SK-N-SH (cell line): ENCODE measurements around the gene MVD. TPM values are rescaled to one million over a fixed set of nuclear protein-coding genes. Genes with fewer than 3 reads are reported as not detected.

Experiments used
- CTCF ChIA-PET: fragments of 300-600, 350-600 bp; formaldehyde crosslinking; extraction: SDS; loops from one replicate; lab custom pipeline; 2021; lab: Yijun Ruan, JAX
- POLR2A ChIA-PET: fragments of 350-600 bp; sonication (Branson Sonifier 250); formaldehyde crosslinking; extraction: SDS; loops from one replicate; lab custom pipeline; 2020; ENCODE audit warnings: antibody characterized with exemption, inconsistent platforms; lab: Yijun Ruan, JAX
- DNase-seq: peaks from one replicate; pipeline ENCODE4 v3.0.0; 2012
- H2AFZ ChIP-seq: fragments of 200-600 bp; sonication (generic); 2 replicates; pipeline ENCODE4 v1.8.1; 2016; ENCODE audit warnings: antibody characterized with exemption, mild to moderate bottlenecking, low read depth
- H3F3A ChIP-seq: fragments of 200-600 bp; sonication (generic); replicated peaks from 2 replicates; pipeline ENCODE3; 2016; ENCODE audit warnings: antibody characterized with exemption, mild to moderate bottlenecking; ENCODE audit not compliant: insufficient read depth
- H3K27ac ChIP-seq, 2 experiments: fragments of 200-500 bp in 1 of 2; fragments of 200-600 bp in 1 of 2; sonication (Bioruptor generic) in 1 of 2; sonication (generic), shearing (Covaris generic) in 1 of 2; 2 replicates each; pipeline versions ENCODE4 v1.5.1 to v1.6.1; 2014 to 2016; ENCODE audit warnings: low read depth in 2 of 2, inconsistent platforms in 1 of 2, low read length in 1 of 2, mild to moderate bottlenecking in 1 of 2, mixed read lengths in 1 of 2
- H3K27me3 ChIP-seq: fragments of 200-600 bp; sonication (generic), shearing (Covaris generic); 2 replicates; pipeline ENCODE4 v1.6.1; 2016; ENCODE audit warnings: mixed run types; ENCODE audit not compliant: insufficient read depth
- H3K36me3 ChIP-seq, 2 experiments: fragments of 200-500 bp in 1 of 2; fragments of 200-600 bp in 1 of 2; sonication (Bioruptor generic) in 1 of 2; sonication (generic) in 1 of 2; replicated peaks in 1 of 2; 2 replicates each; pipeline versions ENCODE3 to v1.5.1; 2014 to 2016; ENCODE audit warnings: low read length in 1 of 2, mild to moderate bottlenecking in 1 of 2; ENCODE audit not compliant: insufficient read depth in 2 of 2, control insufficient read depth in 1 of 2
- H3K4me1 ChIP-seq, 2 experiments: fragments of 200-500 bp in 1 of 2; fragments of 200-600 bp in 1 of 2; sonication (Bioruptor generic) in 1 of 2; sonication (generic), shearing (Covaris generic) in 1 of 2; 2 replicates each; pipeline versions ENCODE4 v1.5.1 to v1.6.1; 2014 to 2016; ENCODE audit warnings: low read depth in 1 of 2, low read length in 1 of 2, mixed run types in 1 of 2; ENCODE audit not compliant: insufficient read depth in 2 of 2, control insufficient read depth in 1 of 2
- H3K4me2 ChIP-seq: fragments of 200-600 bp; sonication (generic), shearing (Covaris generic); 2 replicates; pipeline ENCODE4 v1.6.1; 2017; ENCODE audit warnings: mixed run types
- H3K4me3 ChIP-seq, 2 experiments: fragments of 200-500 bp in 1 of 2; fragments of 200-600 bp in 1 of 2; sonication (Bioruptor generic) in 1 of 2; sonication (generic), shearing (Covaris generic) in 1 of 2; 2 replicates each; pipeline versions ENCODE4 v1.5.1 to v1.8.1; 2014 to 2016; ENCODE audit warnings: low read depth in 2 of 2, inconsistent platforms in 1 of 2, low read length in 1 of 2, mild to moderate bottlenecking in 1 of 2, mixed read lengths in 1 of 2, moderate library complexity in 1 of 2
- H3K79me2 ChIP-seq: fragments of 200-600 bp; sonication (generic); 2 replicates; pipeline ENCODE4 v1.8.1; 2017; ENCODE audit warnings: mild to moderate bottlenecking; ENCODE audit not compliant: insufficient read depth
- H3K9ac ChIP-seq: fragments of 200-600 bp; sonication (generic); 2 replicates; pipeline ENCODE4 v1.6.1; 2017; ENCODE audit warnings: mixed run types
- H3K9me2 ChIP-seq: fragments of 200-600 bp; sonication (generic); 2 replicates; pipeline ENCODE4 v1.6.1; 2017; ENCODE audit warnings: mixed run types
- H3K9me3 ChIP-seq: fragments of 200-600 bp; sonication (generic); 2 replicates; pipeline ENCODE4 v1.6.1; 2017; ENCODE audit warnings: mixed run types, mild to moderate bottlenecking, moderate library complexity
- H4K20me1 ChIP-seq: fragments of 200-600 bp; sonication (generic); 2 replicates; pipeline ENCODE4 v1.6.1; 2017; ENCODE audit warnings: mild to moderate bottlenecking, mixed run types; ENCODE audit not compliant: insufficient read depth
- CHD2 ChIP-seq: fragments of 150-350 bp; IDR thresholded peaks from 2 replicates; pipeline ENCODE4 v1.6.1; 2018; ENCODE audit warnings: low read length; ENCODE audit not compliant: partially characterized antibody
- ELF1 ChIP-seq: IDR thresholded peaks from 2 replicates; pipeline ENCODE4 v1.4.0; 2012
- EP300 ChIP-seq, 2 experiments: IDR thresholded peaks; 2 replicates each; pipeline versions ENCODE4 v1.4.0 to v1.6.1; 2012; ENCODE audit warnings: borderline replicate concordance in 1 of 2, low read depth in 1 of 2, low read length in 1 of 2
- EZH2phosphoT487 ChIP-seq: fragments of 200-600 bp; sonication (generic); IDR thresholded peaks from 2 replicates; pipeline ENCODE4 v1.6.1; 2017; ENCODE audit warnings: low read depth, mixed run types, mild to moderate bottlenecking, antibody characterized with exemption, moderate library complexity, borderline replicate concordance
- IRF3 ChIP-seq: fragments of 150-350 bp; IDR thresholded peaks from 2 replicates; pipeline ENCODE4 v1.6.1; 2016; ENCODE audit warnings: mild to moderate bottlenecking, low read depth, low read length
- MAX ChIP-seq: IDR thresholded peaks from 2 replicates; pipeline ENCODE4 v1.4.0; 2012; ENCODE audit warnings: low read depth
- MEF2A ChIP-seq: IDR thresholded peaks from 2 replicates; pipeline ENCODE4 v1.4.0; 2012; ENCODE audit warnings: low read depth, borderline replicate concordance
- NFIC ChIP-seq: IDR thresholded peaks from 2 replicates; pipeline ENCODE4 v1.4.0; 2012; ENCODE audit warnings: borderline replicate concordance
- RAD21 ChIP-seq: IDR thresholded peaks from 2 replicates; pipeline ENCODE4 v1.6.1; 2012; ENCODE audit warnings: mild to moderate bottlenecking, low read length
- RFX5 ChIP-seq: IDR thresholded peaks from 2 replicates; pipeline ENCODE4 v1.6.1; 2012; ENCODE audit warnings: mild to moderate bottlenecking, improper control_type of control experiment, low read length
- SIN3A ChIP-seq: IDR thresholded peaks from 2 replicates; pipeline ENCODE4 v1.6.1; 2012; ENCODE audit warnings: low read depth, mild to moderate bottlenecking, low read length, moderate library complexity, borderline replicate concordance
- TAF1 ChIP-seq: IDR thresholded peaks from 2 replicates; pipeline ENCODE4 v1.6.1; 2012; ENCODE audit warnings: low read depth, mild to moderate bottlenecking, low read length, moderate library complexity, borderline replicate concordance
- TCF12 ChIP-seq: IDR thresholded peaks from 2 replicates; pipeline ENCODE4 v1.4.0; 2012
- USF2 ChIP-seq: fragments of 150-350 bp; IDR thresholded peaks from 2 replicates; pipeline ENCODE4 v1.6.1; 2017; ENCODE audit warnings: antibody characterized with exemption, low read length, low read depth, borderline replicate concordance
- WGBS: methylation state at CpG from one replicate; pipeline ENCODE4 v1.1.6; 2017; ENCODE audit warnings: low lambda C conversion rate; 5-methylcytosine and 5-hydroxymethylcytosine counted together
- polyA plus RNA-seq, 3 experiments: library from polyadenylated mRNA; depleted of rRNA; stranded (reverse); fragments of >200 nt; gene quantifications; 2 replicates each; pipeline ENCODE4 v1.2.3, GENCODE V29; 2012
- TF ChIP-seq, protein P1 (sequence below): IDR thresholded peaks from 2 replicates; pipeline ENCODE4 v1.4.0; 2012; ENCODE audit warnings: low read depth, borderline replicate concordance
- TF ChIP-seq, protein P2 (sequence below): IDR thresholded peaks from 2 replicates; pipeline ENCODE4 v1.6.1; 2012; ENCODE audit warnings: mild to moderate bottlenecking, low read depth, low read length, moderate library complexity
- TF ChIP-seq, protein P3 (sequence below): IDR thresholded peaks from 2 replicates; pipeline ENCODE4; 2012

MVD gene
- polyA plus RNA-seq, 1 of the 3 experiments (the other 2 are of a cell fraction): 15.7 TPM

GRCh38 chr16:88695753-88696152 lies 32.9 kb upstream of the MVD start:
- 97% methylated on average over 7 of the region's 7 CpGs for WGBS
- H3K4me1 ChIP-seq: peaks cover 0 to 4% of the 10 kb centered on the region in 2 experiments; a peak in 2 of 4 replicates
- no peaks in the 10 kb centered on the region for H4K20me1 ChIP-seq
- no peaks in the 10 kb centered on the region for H3K9me3 ChIP-seq
- H3K9ac ChIP-seq: no peak overlapping the region
- no peaks in the 10 kb centered on the region for H3K9me2 ChIP-seq
- TF ChIP-seq SIN3A (no peak), EZH2phosphoT487 (no peak), EP300 (IDR thresholded peaks at IDR 0.05; ENCODE audit: borderline replicate concordance in 1 of 2, low read depth in 1 of 2, low read length in 1 of 2) (no peak)
- TF ChIP-seq, all 33 proteins: peak for 0
- Histone ChIP-seq H3K27ac (no peak overlapping the region), H3F3A (no peaks in the 10 kb centered on the region), H3K79me2 (no peaks in the 10 kb centered on the region), H3K4me3 (no peak overlapping the region), H2AFZ (no peak overlapping the region), H3K27me3 (no peaks in the 10 kb centered on the region), H3K36me3 (peaks cover 0 to 24% of the 10 kb centered on the region in 2 experiments), H3K4me2 (no peak overlapping the region)
- ChIA-PET CTCF (no interaction called here), POLR2A (interaction anchor here (0.6 kb wide), 1 partner anchor 8 kb away, joined by 6 read pairs; no protein-coding TSS in a partner anchor)
- DNase-seq: no peak

GRCh38 chr16:88695218-88695617 lies 32.3 kb upstream of the MVD start:
- DNase-seq: no peak
- Histone ChIP-seq H3K79me2 (no peaks in the 10 kb centered on the region), H2AFZ (no peak overlapping the region), H3F3A (no peaks in the 10 kb centered on the region), H4K20me1 (no peaks in the 10 kb centered on the region), H3K9me3 (no peaks in the 10 kb centered on the region), H3K27ac (no peak overlapping the region), H3K4me3 (no peak overlapping the region), H3K27me3 (no peaks in the 10 kb centered on the region), H3K4me1 (no peaks in the 10 kb centered on the region), H3K9ac (no peak overlapping the region), H3K4me2 (no peak overlapping the region), H3K36me3 (peaks cover 0 to 24% of the 10 kb centered on the region in 2 experiments), H3K9me2 (no peaks in the 10 kb centered on the region)
- TF ChIP-seq IRF3 (no peak), MAX (no peak), TAF1 (no peak), ELF1 (no peak), NFIC (no peak), RAD21 (no peak), CHD2 (no peak), TCF12 (no peak), RFX5 (no peak), USF2 (no peak), MEF2A (no peak)
- TF ChIP-seq, protein P1, sequence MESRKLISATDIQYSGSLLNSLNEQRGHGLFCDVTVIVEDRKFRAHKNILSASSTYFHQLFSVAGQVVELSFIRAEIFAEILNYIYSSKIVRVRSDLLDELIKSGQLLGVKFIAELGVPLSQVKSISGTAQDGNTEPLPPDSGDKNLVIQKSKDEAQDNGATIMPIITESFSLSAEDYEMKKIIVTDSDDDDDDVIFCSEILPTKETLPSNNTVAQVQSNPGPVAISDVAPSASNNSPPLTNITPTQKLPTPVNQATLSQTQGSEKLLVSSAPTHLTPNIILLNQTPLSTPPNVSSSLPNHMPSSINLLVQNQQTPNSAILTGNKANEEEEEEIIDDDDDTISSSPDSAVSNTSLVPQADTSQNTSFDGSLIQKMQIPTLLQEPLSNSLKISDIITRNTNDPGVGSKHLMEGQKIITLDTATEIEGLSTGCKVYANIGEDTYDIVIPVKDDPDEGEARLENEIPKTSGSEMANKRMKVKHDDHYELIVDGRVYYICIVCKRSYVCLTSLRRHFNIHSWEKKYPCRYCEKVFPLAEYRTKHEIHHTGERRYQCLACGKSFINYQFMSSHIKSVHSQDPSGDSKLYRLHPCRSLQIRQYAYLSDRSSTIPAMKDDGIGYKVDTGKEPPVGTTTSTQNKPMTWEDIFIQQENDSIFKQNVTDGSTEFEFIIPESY: no peak
- TF ChIP-seq, protein P2, sequence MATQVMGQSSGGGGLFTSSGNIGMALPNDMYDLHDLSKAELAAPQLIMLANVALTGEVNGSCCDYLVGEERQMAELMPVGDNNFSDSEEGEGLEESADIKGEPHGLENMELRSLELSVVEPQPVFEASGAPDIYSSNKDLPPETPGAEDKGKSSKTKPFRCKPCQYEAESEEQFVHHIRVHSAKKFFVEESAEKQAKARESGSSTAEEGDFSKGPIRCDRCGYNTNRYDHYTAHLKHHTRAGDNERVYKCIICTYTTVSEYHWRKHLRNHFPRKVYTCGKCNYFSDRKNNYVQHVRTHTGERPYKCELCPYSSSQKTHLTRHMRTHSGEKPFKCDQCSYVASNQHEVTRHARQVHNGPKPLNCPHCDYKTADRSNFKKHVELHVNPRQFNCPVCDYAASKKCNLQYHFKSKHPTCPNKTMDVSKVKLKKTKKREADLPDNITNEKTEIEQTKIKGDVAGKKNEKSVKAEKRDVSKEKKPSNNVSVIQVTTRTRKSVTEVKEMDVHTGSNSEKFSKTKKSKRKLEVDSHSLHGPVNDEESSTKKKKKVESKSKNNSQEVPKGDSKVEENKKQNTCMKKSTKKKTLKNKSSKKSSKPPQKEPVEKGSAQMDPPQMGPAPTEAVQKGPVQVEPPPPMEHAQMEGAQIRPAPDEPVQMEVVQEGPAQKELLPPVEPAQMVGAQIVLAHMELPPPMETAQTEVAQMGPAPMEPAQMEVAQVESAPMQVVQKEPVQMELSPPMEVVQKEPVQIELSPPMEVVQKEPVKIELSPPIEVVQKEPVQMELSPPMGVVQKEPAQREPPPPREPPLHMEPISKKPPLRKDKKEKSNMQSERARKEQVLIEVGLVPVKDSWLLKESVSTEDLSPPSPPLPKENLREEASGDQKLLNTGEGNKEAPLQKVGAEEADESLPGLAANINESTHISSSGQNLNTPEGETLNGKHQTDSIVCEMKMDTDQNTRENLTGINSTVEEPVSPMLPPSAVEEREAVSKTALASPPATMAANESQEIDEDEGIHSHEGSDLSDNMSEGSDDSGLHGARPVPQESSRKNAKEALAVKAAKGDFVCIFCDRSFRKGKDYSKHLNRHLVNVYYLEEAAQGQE: no peak
- TF ChIP-seq, protein P3, sequence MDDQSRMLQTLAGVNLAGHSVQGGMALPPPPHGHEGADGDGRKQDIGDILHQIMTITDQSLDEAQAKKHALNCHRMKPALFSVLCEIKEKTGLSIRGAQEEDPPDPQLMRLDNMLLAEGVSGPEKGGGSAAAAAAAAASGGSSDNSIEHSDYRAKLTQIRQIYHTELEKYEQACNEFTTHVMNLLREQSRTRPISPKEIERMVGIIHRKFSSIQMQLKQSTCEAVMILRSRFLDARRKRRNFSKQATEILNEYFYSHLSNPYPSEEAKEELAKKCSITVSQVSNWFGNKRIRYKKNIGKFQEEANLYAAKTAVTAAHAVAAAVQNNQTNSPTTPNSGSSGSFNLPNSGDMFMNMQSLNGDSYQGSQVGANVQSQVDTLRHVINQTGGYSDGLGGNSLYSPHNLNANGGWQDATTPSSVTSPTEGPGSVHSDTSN: no peak
- ChIA-PET CTCF (no interaction called here), POLR2A (no interaction called here)
- 100% methylated on average over 1 of the region's 15 CpGs for WGBS
